AG09319 (cell line): ENCODE data around the gene RFTN1.

Source experiments
- DNase-seq: peaks from one replicate; pipeline ENCODE4 v3.0.0-alpha.2; 2010; ENCODE audit warnings: low read depth; ENCODE audit errors: extremely low read depth
- TF ChIP-seq, protein P1 (sequence below): IDR thresholded peaks from 2 replicates; pipeline ENCODE4 v1.5.1; 2011; ENCODE audit warnings: low read depth, mild to moderate bottlenecking, inconsistent platforms, low read length, moderate library complexity

Gene RFTN1

DNA sequence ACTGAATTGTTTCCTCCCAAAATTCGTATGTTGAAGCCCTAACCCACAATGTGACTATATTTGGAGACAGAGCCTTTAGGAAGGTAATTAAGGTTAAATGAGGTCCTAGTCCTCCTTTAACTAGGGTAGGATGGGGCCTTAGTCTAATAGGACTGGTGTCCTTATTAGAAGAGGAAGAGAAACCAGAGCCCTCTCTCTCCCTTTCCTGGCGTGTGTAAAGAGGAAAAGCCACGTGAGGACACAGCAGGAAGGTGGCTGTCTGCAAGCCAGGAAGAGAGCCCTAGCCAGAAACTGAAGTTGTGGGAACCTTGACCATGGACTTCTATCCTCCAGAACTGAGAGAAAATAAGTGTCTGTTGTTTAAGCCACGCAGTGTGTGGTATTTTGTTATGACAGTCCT, 154.2 kb downstream of the RFTN1 start:
- no peak for DNase-seq

DNA sequence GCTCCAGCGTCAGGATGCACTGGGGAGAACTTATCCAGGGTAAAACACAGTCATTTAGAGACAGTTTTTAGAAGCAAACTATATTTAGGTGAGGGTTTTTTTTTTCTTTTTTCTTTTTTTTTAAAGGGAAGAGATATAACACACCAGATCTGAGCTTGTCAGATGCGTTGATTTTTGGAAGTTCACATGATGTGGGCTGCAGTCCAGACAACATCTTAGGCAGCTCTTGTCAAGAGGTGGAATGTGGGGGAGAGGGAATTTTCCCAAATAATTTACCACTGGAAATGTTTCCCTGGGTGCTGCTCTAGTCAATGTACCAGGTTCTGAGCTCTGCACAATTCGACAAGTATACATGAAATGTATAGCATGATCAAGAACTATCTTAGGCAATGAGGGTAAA, 155.2 kb downstream of the RFTN1 start:
- DNase-seq, result no peak
- TF ChIP-seq, protein P1, sequence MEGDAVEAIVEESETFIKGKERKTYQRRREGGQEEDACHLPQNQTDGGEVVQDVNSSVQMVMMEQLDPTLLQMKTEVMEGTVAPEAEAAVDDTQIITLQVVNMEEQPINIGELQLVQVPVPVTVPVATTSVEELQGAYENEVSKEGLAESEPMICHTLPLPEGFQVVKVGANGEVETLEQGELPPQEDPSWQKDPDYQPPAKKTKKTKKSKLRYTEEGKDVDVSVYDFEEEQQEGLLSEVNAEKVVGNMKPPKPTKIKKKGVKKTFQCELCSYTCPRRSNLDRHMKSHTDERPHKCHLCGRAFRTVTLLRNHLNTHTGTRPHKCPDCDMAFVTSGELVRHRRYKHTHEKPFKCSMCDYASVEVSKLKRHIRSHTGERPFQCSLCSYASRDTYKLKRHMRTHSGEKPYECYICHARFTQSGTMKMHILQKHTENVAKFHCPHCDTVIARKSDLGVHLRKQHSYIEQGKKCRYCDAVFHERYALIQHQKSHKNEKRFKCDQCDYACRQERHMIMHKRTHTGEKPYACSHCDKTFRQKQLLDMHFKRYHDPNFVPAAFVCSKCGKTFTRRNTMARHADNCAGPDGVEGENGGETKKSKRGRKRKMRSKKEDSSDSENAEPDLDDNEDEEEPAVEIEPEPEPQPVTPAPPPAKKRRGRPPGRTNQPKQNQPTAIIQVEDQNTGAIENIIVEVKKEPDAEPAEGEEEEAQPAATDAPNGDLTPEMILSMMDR, result no peak

More for the DNA sequence above, 154.2 kb downstream of the RFTN1 start:
- TF ChIP-seq, protein P1, result no peak

DNA sequence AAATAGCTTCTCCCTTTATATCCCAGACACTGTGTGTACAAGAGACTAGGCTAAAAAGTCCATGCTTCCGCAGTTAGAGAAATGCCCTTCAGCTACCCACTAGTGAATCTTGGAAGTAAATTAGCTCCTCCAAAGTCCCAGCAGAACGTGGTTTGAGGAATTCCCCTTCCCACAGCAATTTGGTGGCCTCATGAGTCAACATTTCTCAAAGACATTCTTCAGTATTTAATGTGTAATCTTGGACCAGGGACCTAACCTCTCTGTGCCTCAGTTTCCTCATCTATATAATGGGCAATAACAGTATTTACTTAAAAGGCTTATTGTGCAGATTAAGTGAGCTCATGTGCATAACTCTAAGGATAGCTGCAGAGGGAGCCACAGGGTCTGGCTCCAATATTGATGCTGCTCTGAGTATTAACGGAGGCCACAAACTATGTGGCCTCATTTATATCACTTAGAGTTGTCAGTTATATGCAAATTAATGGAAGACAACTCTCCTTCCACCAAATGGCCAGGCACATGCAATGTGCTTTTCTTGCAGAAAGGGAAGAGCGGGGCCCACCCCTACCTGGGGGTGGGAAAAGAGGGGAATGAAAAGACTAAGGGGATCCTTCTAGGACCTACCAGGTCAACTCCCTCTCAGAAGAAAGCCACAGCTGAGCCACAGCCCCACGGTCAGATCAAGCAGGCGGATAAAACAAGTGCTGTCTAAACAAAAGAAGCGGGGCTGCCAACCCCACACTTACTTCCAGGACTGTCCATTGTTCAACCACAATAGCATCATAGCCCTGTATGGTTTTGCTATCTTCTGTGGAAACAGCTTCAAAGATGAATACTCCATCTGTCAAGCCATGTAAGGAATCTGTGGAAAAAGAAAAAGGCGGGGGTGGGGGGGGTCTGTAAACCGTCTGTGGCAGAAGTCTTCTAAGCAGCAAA, 156.0 kb downstream of the RFTN1 start:
- DNase-seq, result no peak
- TF ChIP-seq, protein P1, result no peak

DNA sequence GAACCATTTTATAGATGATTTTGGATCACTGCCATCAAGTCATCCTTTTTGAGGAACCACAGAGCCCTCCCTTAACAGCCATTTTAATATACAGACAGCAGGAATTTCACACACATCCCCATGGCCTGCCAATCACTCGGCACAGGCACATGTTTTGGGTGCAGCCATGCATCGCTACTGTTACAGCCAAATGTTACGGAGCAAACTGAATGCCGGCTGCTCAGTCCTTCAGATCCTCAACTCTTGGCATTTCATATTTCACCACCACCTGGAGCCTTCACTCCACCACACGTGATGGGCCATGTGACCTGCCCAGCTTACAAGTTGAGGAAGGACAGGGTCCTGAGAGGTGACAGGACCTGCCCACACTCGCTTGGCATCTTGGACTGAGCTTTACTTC, 157.7 kb downstream of the RFTN1 start:
- TF ChIP-seq, protein P1, result no peak
- DNase-seq, result no peak

DNA sequence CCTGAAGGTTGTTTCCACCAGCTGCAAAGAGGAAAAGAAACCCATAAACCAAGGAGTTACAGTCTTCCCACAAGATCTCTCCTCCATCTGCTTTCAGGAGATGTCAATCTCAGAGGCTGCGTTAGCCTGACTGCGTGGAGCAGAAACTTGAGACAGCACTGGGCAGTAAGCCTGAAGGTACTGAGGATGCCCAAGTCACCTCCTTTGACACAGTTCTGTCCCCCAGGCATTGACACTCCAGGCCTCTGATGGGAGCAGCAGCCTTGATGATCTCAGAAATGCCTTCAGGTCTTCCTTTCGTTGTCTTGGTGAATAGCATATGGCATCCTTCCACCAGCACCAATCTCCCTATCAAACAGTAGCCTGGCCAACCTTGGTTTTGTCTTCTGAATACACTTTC, 159.2 kb downstream of the RFTN1 start:
- TF ChIP-seq, protein P1, result no peak

DNA sequence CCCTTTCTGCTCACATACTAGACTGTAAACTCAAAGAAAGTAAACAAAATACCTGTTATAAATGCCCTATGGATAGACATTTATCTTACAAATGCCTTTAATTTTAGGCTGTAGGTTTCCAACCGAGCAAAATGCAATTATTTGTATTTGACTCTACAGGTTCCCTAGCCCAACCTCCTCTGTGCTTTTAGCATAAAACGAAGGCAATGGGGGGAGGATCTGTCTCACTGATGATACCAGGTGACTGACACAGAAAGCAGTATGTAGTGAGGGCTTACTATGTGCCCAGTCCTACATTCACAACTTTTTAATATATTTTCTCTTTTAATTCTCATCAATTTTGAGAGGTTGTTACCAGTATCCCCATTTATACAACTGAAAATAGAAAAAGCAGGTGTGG, 161.1 kb downstream of the RFTN1 start:
- TF ChIP-seq, protein P1, result no peak
- DNase-seq, result no peak

More for the DNA sequence above, 159.2 kb downstream of the RFTN1 start:
- DNase-seq, result no peak

DNA sequence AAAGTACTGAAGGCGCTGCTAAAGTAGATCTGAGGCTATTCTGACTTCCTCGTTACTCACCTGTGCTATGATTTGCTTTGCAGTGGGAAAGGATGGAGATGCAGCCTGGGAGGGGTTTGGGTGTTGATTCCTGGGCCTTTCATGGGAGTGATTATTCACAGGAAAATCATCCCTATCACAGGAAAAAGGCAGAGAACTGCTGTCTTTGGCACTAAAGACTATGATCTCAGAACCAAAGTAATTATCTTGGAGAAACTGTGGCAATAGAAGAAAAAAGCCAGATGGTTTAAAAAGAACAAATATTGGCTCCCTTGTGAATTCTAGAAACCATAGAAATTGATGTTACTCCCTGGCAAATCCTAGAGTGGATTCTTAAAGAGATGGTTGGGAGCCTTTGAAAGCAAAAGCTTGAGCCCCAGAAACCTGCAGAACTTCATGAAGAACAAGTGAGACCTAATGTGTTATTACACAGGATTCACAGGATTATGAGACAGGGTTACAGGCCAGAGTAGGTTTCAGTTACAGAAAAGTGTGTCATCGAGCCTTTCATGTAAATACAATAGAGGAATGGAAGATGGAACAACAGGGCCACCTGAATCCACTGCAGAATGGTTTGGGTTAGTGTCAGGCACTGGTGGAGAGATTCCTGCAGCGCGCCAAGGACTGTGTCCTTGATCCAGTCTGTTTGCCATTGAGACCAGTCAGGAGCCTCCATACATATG, 162.7 kb downstream of the RFTN1 start:
- TF ChIP-seq, protein P1, result no peak

More for the DNA sequence above, 162.7 kb downstream of the RFTN1 start:
- DNase-seq, result peak; percentile 5
